ENCODE measurements around the gene PLXNA1.
A peak's percentile ranks its signal among the peaks of the same experiment; 100 is the strongest.

PLXNA1 gene

DNA sequence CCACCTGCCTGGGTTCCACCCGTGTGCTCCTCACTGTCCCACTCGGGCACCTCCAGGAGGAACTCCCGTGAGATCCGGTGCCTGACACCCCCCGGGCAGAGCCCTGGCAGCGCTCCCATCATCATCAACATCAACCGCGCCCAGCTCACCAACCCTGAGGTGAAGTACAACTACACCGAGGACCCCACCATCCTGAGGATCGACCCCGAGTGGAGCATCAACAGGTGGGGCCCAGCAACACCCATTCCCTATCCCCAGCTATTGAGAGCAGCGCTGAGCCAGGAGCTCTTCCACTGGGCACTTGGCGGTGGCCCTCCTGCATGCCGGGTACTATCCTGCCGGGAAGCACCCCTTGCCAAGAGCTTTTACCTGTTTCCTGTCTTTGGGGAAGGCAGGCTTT, 33.5 kb downstream of the PLXNA1 start:
- DNase-seq (ENCODE audit: low spot score), result no peak
- ChIA-PET POLR2A (ENCODE audit: low non-redundant PET) (interaction anchor here (0.7 kb wide), 1 partner anchor 58 kb away, joined by 3 read pairs; no protein-coding TSS in a partner anchor), CTCF (interaction anchor here (0.6 kb wide), 2 partner anchors 34 to 320 kb away, joined by 3 to 4 read pairs; partner anchors contain the start of gene PLXNA1)
- no peak overlapping the region for H3K27ac ChIP-seq
- TF ChIP-seq CTCF (conservative IDR thresholded peaks at IDR 0.05; ENCODE audit: low read depth), result no peak

- POLR2A ChIA-PET (ENCODE audit: low non-redundant PET), result no interaction called here
- no peak for DNase-seq (ENCODE audit: low spot score)
- H3K27ac ChIP-seq, result no peak overlapping the region; the same call in none of the 2 replicates
- no peak for TF ChIP-seq CTCF (conservative IDR thresholded peaks at IDR 0.05; ENCODE audit: low read depth)
- CTCF ChIA-PET, result interaction anchor here (0.6 kb wide), 1 partner anchor 319 kb away, joined by 4 read pairs; no protein-coding TSS in a partner anchor
These were observed 34.3 kb downstream of the PLXNA1 start for GRCh38 chr3:127017229-127017628.

DNA sequence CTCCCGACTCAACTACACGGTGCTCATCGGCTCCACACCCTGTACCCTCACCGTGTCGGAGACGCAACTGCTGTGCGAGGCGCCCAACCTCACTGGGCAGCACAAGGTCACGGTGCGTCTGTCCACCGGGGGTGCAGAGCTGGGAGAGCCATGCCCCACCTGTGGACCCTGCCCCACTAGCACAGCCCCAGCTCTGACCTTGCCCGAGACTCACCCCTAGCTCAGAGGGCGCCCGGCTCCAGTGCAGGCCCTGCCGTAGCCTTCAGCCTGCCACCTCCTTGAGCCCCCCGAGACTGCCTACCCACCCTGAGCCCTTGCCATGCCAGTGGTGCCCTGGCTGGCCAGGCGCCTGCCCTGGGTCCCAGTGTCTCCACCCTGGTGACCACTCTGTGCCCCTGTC, 34.9 kb downstream of the PLXNA1 start:
- H3K27ac ChIP-seq, result no peak overlapping the region; the same call in none of the 2 replicates
- ChIA-PET POLR2A (ENCODE audit: low non-redundant PET) (no interaction called here), CTCF (no interaction called here)
- no peak for TF ChIP-seq CTCF (conservative IDR thresholded peaks at IDR 0.05; ENCODE audit: low read depth)
- DNase-seq (ENCODE audit: low spot score), result no peak

DNA sequence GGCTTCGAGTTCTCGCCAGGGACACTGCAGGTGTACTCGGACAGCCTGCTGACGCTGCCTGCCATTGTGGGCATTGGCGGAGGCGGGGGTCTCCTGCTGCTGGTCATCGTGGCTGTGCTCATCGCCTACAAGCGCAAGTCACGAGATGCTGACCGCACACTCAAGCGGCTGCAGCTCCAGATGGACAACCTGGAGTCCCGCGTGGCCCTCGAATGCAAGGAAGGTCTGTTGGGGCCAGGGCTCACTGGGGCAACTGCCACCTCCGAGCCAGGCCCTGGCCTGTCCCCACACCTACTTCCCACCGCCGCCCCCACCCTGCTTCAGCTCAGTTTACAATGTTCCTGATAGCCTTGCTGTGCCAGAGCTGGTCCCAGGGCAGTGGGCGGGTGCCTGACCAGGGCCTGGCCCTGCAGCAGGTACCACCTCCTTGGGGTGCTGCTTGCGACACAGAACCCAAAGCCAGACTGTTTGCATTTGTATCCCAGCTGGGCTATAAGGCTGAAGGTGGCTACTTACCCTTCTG, 35.5 kb downstream of the PLXNA1 start:
- POLR2A ChIA-PET (ENCODE audit: low non-redundant PET), result no interaction called here
- CTCF ChIA-PET, result no interaction called here
- H3K27ac ChIP-seq, result no peak overlapping the region; the same call in none of the 2 replicates
- DNase-seq (ENCODE audit: low spot score), result no peak
- TF ChIP-seq CTCF (conservative IDR thresholded peaks at IDR 0.05; ENCODE audit: low read depth), result no peak

DNA sequence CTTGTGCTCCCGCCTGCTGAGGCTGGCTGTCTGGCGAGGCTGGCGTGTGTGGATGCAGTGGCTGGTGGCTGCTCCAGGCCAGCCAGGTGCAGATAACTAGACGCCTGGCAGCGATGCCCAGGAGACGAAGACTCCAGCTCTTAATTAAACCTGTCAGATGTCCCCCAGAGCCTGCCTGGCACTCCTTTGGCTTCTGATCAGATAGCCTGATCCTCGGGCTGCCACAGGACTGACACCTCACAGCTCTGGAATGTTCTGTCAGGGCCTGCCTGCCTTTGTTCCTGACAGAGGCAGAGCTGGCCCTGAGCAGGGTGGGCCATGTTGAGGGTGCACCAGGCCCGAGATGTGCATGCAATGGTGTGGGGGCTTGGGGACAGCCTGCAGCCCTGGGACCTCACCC, 36.5 kb downstream of the PLXNA1 start:
- CTCF ChIA-PET, result interaction anchor here (0.6 to 1.4 kb wide), 2 partner anchors 38 to 436 kb away, joined by 3 to 5 read pairs; no protein-coding TSS in a partner anchor
- H3K27ac ChIP-seq, result no peak overlapping the region; the same call in none of the 2 replicates
- DNase-seq (ENCODE audit: low spot score), result peak; percentile 68
- no peak for TF ChIP-seq CTCF (conservative IDR thresholded peaks at IDR 0.05; ENCODE audit: low read depth)
- POLR2A ChIA-PET (ENCODE audit: low non-redundant PET), result no interaction called here

DNA sequence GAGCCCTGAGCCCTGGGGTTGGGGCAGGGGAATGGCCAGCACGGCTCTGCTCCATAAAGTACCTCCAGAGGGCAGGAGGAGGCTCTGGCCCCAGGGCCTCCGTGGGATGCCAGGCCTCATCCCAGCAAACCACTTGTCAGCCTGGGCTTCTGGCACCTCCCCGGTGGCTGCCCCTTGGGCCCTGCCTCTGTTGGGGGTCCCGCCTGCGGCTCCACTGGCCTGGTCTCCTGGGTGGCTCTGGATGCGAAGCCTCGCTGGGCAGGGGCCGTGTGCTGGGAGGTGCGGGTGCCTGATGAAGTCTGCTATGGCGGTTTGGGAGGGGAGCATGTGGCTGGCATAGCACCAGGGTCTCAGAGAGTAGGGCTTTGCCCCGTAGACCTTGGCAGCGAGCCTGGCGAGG, 37.6 kb downstream of the PLXNA1 start:
- ChIA-PET CTCF (interaction anchor here (1.4 kb wide), 1 partner anchor 435 kb away, joined by 3 read pairs; no protein-coding TSS in a partner anchor), POLR2A (ENCODE audit: low non-redundant PET) (no interaction called here)
- no peak for DNase-seq (ENCODE audit: low spot score)
- no peak for TF ChIP-seq CTCF (conservative IDR thresholded peaks at IDR 0.05; ENCODE audit: low read depth)
- H3K27ac ChIP-seq, result no peak overlapping the region; the same call in none of the 2 replicates

Data from RWPE1 (cell line).